GM19372 (cell line): ENCODE measurements around the gene NBL1.
A peak's percentile ranks its signal among the peaks of the same experiment; 100 is the strongest.

Source experiments
- ATAC-seq: cut with Tn5 transposase; IDR thresholded peaks from one replicate; pipeline ENCODE4 v1.9.1; 2021; ENCODE audit warnings: mild to moderate bottlenecking, low read depth, moderate library complexity; ENCODE audit not compliant: unreplicated experiment

NBL1 gene

GRCh38 chr1:19644681-19645410 lies 735 bp downstream of the NBL1 start:
- peak; percentile 26 for ATAC-seq

- no peak for ATAC-seq
Observed at GRCh38 chr1:19645411-19646251, 1.5 kb downstream of the NBL1 start.

GRCh38 chr1:19646377-19647319 lies 2.5 kb downstream of the NBL1 start:
- ATAC-seq: no peak

- ATAC-seq: no peak
Observed at GRCh38 chr1:19647643-19648042, 3.5 kb downstream of the NBL1 start.

GRCh38 chr1:19648239-19648638 lies 4.1 kb downstream of the NBL1 start:
- no peak for ATAC-seq

- no peak for ATAC-seq
Observed at GRCh38 chr1:19648689-19649088, 4.6 kb downstream of the NBL1 start.

- ATAC-seq: no peak
Observed at GRCh38 chr1:19650416-19651140, 6.5 kb downstream of the NBL1 start.

- ATAC-seq: no peak
Observed at GRCh38 chr1:19651141-19651737, 7.1 kb downstream of the NBL1 start.

- ATAC-seq: no peak
Observed at GRCh38 chr1:19654386-19654785, 10.3 kb downstream of the NBL1 start.

GRCh38 chr1:19654886-19655717 lies 11.0 kb downstream of the NBL1 start:
- ATAC-seq: no peak

DNA sequence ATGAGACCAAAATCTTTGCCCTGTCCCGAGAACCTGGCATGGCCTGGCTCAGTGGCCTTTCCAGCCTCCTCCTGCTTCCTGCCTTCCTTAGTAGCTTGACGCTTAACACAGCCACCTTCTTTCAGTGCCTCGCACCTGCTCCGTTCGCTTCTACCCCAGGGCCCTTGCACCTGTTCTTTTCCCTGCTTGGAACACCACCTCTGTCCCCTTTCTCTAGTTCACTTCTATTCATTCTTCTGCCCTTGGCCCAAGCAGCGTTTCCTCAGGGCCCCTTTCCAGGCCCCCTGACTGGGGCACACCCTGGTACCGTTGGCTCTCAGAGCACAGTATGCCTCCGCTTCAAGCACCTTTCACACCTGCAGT lies 11.6 kb downstream of the NBL1 start:
- no peak for ATAC-seq

GRCh38 chr1:19656134-19656779 lies 12.1 kb downstream of the NBL1 start:
- no peak for ATAC-seq

- ATAC-seq: no peak
Observed at GRCh38 chr1:19656780-19657466, 12.8 kb downstream of the NBL1 start.

DNA sequence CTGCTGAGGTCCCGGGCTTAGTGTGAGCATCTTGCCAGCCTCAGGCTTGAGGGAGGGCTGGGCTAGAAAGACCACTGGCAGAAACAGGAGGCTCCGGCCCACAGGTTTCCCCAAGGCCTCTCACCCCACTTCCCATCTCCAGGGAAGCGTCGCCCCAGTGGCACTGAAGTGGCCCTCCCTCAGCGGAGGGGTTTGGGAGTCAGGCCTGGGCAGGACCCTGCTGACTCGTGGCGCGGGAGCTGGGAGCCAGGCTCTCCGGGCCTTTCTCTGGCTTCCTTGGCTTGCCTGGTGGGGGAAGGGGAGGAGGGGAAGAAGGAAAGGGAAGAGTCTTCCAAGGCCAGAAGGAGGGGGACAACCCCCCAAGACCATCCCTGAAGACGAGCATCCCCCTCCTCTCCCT lies 13.4 kb downstream of the NBL1 start:
- ATAC-seq: no peak

DNA sequence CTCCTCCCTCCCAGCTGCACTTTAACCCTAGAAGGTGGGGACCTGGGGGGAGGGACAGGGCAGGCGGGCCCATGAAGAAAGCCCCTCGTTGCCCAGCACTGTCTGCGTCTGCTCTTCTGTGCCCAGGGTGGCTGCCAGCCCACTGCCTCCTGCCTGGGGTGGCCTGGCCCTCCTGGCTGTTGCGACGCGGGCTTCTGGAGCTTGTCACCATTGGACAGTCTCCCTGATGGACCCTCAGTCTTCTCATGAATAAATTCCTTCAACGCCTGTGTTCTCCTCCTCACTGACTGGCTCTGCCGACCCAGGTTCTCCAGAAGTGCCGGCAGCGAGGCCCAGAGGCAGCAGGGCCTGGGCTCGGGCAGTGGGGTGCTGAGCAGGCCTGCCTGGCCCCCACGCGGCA lies 14.1 kb downstream of the NBL1 start:
- ATAC-seq: no peak

DNA sequence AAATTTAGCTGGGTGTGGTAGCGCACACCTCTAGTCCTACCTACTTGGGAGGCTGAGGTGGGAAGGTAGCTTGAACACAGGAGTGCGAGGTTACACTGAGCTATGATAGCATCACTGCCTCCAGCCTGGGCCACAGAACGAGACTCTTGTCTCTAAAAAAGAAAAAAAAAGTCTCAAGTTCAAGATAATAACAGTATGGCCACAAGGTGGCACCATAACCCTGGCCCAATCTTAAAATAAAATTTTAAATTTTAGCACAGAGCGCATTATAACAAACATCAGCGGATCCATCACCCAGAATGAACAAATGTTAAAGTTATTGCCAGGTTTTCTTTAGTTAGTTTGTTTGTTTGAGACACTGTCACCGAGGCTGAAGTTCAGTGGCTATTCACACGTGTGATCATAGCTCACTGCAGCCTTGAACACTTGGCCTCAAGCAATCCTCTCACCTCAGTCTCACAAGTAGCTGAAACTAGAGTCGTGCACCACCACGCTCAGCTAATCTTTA lies 17.7 kb downstream of the NBL1 start:
- no peak for ATAC-seq

GRCh38 chr1:19662313-19662712 lies 18.2 kb downstream of the NBL1 start:
- ATAC-seq: no peak
